HAP-1 (cell line): Measurements from ENCODE around the gene IL1B.
A peak's percentile ranks its signal among the peaks of the same experiment; 100 is the strongest.

Experiments
- DNase-seq, 2 experiments: peaks; one replicate each; pipeline ENCODE4 v3.0.0-alpha.2; 2016 to 2020; ENCODE audit warnings: low spot score in 2 of 2
- H3K27me3 ChIP-seq: fragments of 250-450 bp; sonication (Bioruptor Pico); 2 replicates; pipeline ENCODE4 v1.5.1; 2020; ENCODE audit warnings: low read depth, mild to moderate bottlenecking, moderate library complexity
- H3K36me3 ChIP-seq: fragments of 250-450 bp; sonication (Bioruptor Pico); replicated peaks from 2 replicates; pipeline ENCODE4 v1.5.1; 2020; ENCODE audit warnings: mild to moderate bottlenecking
- H3K4me1 ChIP-seq: fragments of 250-450 bp; sonication (Bioruptor Pico); 2 replicates; pipeline ENCODE4 v1.5.1; 2020; ENCODE audit warnings: mild to moderate bottlenecking
- H3K4me3 ChIP-seq: fragments of 250-450 bp; sonication (Bioruptor Pico); 2 replicates; pipeline ENCODE4 v1.5.1; 2020; ENCODE audit warnings: mild to moderate bottlenecking, moderate library complexity
- H3K9me3 ChIP-seq: fragments of 250-450 bp; sonication (Bioruptor Pico); 2 replicates; pipeline ENCODE4 v1.5.1; 2020; ENCODE audit warnings: mild to moderate bottlenecking, moderate library complexity
- in situ Hi-C: fragments of 300-500 bp; cut with MboI; formaldehyde crosslinking; loops from 3 replicates; pipeline ENCODE4 v1.14.3; 2020; ENCODE audit warnings: low sequenced_read_pairs, inconsistent platforms, mixed read lengths

Gene IL1B

GRCh38 chr2:112787294-112787693 lies 49.3 kb downstream of the IL1B start:
- in situ Hi-C loops, result no loop called here
- DNase-seq, result no peak

GRCh38 chr2:112784199-112785189 lies 52.1 kb downstream of the IL1B start, which contains the start of gene IL1A:
IL1A (minus strand) TSS chr2:112784493; CDS start chr2:112783770, 723 bp downstream.
- H3K36me3 ChIP-seq, result no peaks in the 10 kb centered on the region
- no peaks in the 10 kb centered on the region for H3K27me3 ChIP-seq
- in situ Hi-C loops, result no loop called here
- no peak within 1 kb of the TSS for H3K4me3 ChIP-seq
- no peaks in the 10 kb centered on the region for H3K9me3 ChIP-seq
- peaks cover 10% of the 10 kb centered on the region for H3K4me1 ChIP-seq
- DNase-seq, result peak; percentile 63 to 75

More at GRCh38 chr2:112787294-112787693, 49.3 kb downstream of the IL1B start:
- H3K4me3 ChIP-seq, result no peak overlapping the region
- H3K27me3 ChIP-seq, result no peaks in the 10 kb centered on the region
- H3K36me3 ChIP-seq, result no peaks in the 10 kb centered on the region
- H3K9me3 ChIP-seq, result no peaks in the 10 kb centered on the region
- H3K4me1 ChIP-seq, result peaks cover 22% of the 10 kb centered on the region

GRCh38 chr2:112783187-112783714 lies 53.3 kb downstream of the IL1B start:
- no peaks in the 10 kb centered on the region for H3K27me3 ChIP-seq
- H3K4me3 ChIP-seq, result no peak overlapping the region
- no peaks in the 10 kb centered on the region for H3K9me3 ChIP-seq
- H3K4me1 ChIP-seq, result peaks cover 10% of the 10 kb centered on the region
- no peaks in the 10 kb centered on the region for H3K36me3 ChIP-seq
- no peak for DNase-seq
- in situ Hi-C loops, result no loop called here

GRCh38 chr2:112782234-112782799 lies 54.3 kb downstream of the IL1B start:
- Histone ChIP-seq H3K4me1 (peaks cover 10% of the 10 kb centered on the region), H3K9me3 (no peaks in the 10 kb centered on the region), H3K36me3 (no peaks in the 10 kb centered on the region), H3K4me3 (no peak overlapping the region), H3K27me3 (no peaks in the 10 kb centered on the region)
- in situ Hi-C loops, result no loop called here
- no peak for DNase-seq
